Endothelial cell of umbilical vein (primary cell): ENCODE measurements around the gene OXSR1.

Experiments used
- EZH2 ChIP-seq: IDR thresholded peaks from 2 replicates; pipeline ENCODE4 v1.6.1; 2012; ENCODE audit warnings: borderline replicate concordance, low read depth, mild to moderate bottlenecking, moderate library complexity, low read length, inconsistent platforms; ENCODE audit not compliant: severe bottlenecking
- POLR2A ChIP-seq: IDR thresholded peaks from 2 replicates; pipeline ENCODE4 v1.6.1; 2012; ENCODE audit warnings: low read depth, mild to moderate bottlenecking, control low read depth, low read length
- TF ChIP-seq, protein P1 (sequence below), 2 donors: IDR thresholded peaks; 1 replicate in 1 of 2; 2 replicates in 1 of 2; pipeline ENCODE4 v1.5.1; 2011; ENCODE audit warnings: low read length in 2 of 2, mild to moderate bottlenecking in 2 of 2, moderate library complexity in 2 of 2, control low read depth in 1 of 2, inconsistent platforms in 1 of 2, low read depth in 1 of 2; ENCODE audit not compliant: insufficient read depth in 1 of 2; ENCODE audit errors: extremely low read depth in 1 of 2

DNA sequence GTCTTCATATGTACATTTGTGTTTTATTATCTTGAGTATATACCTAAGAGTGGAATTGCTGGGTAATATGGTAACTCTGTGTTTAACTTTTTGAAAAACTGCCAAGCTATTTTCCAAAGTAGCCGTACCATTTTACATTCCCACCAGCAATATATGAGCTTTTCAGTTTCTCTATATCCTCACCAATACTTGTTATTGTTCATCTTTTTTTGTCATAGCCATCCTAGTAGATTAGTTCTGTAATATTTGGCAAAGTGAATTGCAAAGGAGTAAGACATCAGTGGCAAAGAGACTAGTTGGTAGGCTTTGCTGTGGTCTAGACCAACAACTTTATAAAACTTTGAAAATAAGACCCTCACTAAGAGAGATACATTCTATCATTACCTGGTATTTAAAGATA, 21.4 kb downstream of the OXSR1 start:
- TF ChIP-seq, protein P1, sequence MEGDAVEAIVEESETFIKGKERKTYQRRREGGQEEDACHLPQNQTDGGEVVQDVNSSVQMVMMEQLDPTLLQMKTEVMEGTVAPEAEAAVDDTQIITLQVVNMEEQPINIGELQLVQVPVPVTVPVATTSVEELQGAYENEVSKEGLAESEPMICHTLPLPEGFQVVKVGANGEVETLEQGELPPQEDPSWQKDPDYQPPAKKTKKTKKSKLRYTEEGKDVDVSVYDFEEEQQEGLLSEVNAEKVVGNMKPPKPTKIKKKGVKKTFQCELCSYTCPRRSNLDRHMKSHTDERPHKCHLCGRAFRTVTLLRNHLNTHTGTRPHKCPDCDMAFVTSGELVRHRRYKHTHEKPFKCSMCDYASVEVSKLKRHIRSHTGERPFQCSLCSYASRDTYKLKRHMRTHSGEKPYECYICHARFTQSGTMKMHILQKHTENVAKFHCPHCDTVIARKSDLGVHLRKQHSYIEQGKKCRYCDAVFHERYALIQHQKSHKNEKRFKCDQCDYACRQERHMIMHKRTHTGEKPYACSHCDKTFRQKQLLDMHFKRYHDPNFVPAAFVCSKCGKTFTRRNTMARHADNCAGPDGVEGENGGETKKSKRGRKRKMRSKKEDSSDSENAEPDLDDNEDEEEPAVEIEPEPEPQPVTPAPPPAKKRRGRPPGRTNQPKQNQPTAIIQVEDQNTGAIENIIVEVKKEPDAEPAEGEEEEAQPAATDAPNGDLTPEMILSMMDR (IDR thresholded peaks at IDR 0.05; ENCODE audit: extremely low read depth in 1 of 2, insufficient read depth in 1 of 2, low read depth in 1 of 2, low read length in 2 of 2), result no peak
- no peak for TF ChIP-seq EZH2
- no peak for TF ChIP-seq POLR2A
